HEK293T (cell line): ENCODE results near the gene GID8.
A peak's percentile ranks its signal among the peaks of the same experiment; 100 is the strongest.
"Not testable (repeated sequence)": the region's sequence is repeated elsewhere in the genome, so short reads cannot be mapped to it uniquely, and the experiment has no call there.

Source experiments
- CTCF ChIA-PET: fragments of 350-600 bp; formaldehyde crosslinking; extraction: SDS; loops from one replicate; lab custom pipeline; 2021; ENCODE audit warnings: antibody characterized with exemption, inconsistent platforms; lab: Yijun Ruan, JAX
- POLR2A ChIA-PET: fragments of 350-600 bp; formaldehyde crosslinking; extraction: SDS; loops from one replicate; lab custom pipeline; 2020; ENCODE audit warnings: antibody characterized with exemption, inconsistent platforms; lab: Yijun Ruan, JAX
- DNase-seq: peaks from one replicate; pipeline ENCODE4 v3.0.0; 2012; ENCODE audit warnings: mixed read lengths; ENCODE audit errors: extremely low spot score
- ARNT ChIP-seq: fragments of 450-650 bp; IDR thresholded peaks from 2 replicates; pipeline ENCODE4 v1.6.1; 2017; ENCODE audit warnings: mild to moderate bottlenecking
- BHLHE40 ChIP-seq: fragments of 450-650 bp; IDR thresholded peaks from 2 replicates; pipeline ENCODE4 v1.6.1; 2016; ENCODE audit warnings: mild to moderate bottlenecking, moderate library complexity, borderline replicate concordance
- CTBP1 ChIP-seq: fragments of 450-650 bp; IDR thresholded peaks from 2 replicates; pipeline ENCODE4 v1.6.1; 2016; ENCODE audit warnings: borderline replicate concordance
- ELF4 ChIP-seq: fragments of 450-650 bp; IDR thresholded peaks from 2 replicates; pipeline ENCODE4 v1.6.1; 2017; ENCODE audit warnings: antibody characterized with exemption
- FOXA1 ChIP-seq: fragments of 450-650 bp; IDR thresholded peaks from 2 replicates; pipeline ENCODE4 v1.6.1; 2016; ENCODE audit warnings: mild to moderate bottlenecking
- FOXK2 ChIP-seq: fragments of 450-650 bp; IDR thresholded peaks from 2 replicates; pipeline ENCODE4 v1.6.1; 2016; ENCODE audit warnings: mild to moderate bottlenecking
- FOXM1 ChIP-seq: fragments of 450-650 bp; IDR thresholded peaks from 2 replicates; pipeline ENCODE4 v1.6.1; 2017; ENCODE audit warnings: mild to moderate bottlenecking, borderline replicate concordance
- HDGF ChIP-seq: fragments of 450-650 bp; IDR thresholded peaks from 2 replicates; pipeline ENCODE4 v1.6.1; 2017; ENCODE audit warnings: antibody characterized with exemption, borderline replicate concordance
- L3MBTL2 ChIP-seq: fragments of 450-650 bp; conservative IDR thresholded peaks from 2 replicates; pipeline ENCODE4 v1.6.1; 2016; ENCODE audit warnings: mild to moderate bottlenecking
- LEF1 ChIP-seq: fragments of 450-650 bp; IDR thresholded peaks from 2 replicates; pipeline ENCODE4 v1.6.1; 2017; ENCODE audit warnings: mild to moderate bottlenecking, borderline replicate concordance
- NFRKB ChIP-seq: fragments of 450-650 bp; IDR thresholded peaks from 2 replicates; pipeline ENCODE4 v1.6.1; 2016; ENCODE audit warnings: mild to moderate bottlenecking, moderate library complexity
- SP1 ChIP-seq: fragments of 450-650 bp; IDR thresholded peaks from 2 replicates; pipeline ENCODE4 v1.6.1; 2017
- SUZ12 ChIP-seq: fragments of 450-650 bp; IDR thresholded peaks from 2 replicates; pipeline ENCODE4 v1.6.1; 2016; ENCODE audit warnings: mild to moderate bottlenecking
- TARDBP ChIP-seq: fragments of 450-650 bp; IDR thresholded peaks from 2 replicates; pipeline ENCODE4 v1.6.1; 2016
- ZNF384 ChIP-seq: fragments of 450-650 bp; IDR thresholded peaks from 2 replicates; pipeline ENCODE4 v1.6.1; 2016
- TF ChIP-seq, protein P1 (sequence below): fragments of 450-650 bp; IDR thresholded peaks from 2 replicates; pipeline ENCODE4 v1.6.1; 2016

GID8 gene

DNA sequence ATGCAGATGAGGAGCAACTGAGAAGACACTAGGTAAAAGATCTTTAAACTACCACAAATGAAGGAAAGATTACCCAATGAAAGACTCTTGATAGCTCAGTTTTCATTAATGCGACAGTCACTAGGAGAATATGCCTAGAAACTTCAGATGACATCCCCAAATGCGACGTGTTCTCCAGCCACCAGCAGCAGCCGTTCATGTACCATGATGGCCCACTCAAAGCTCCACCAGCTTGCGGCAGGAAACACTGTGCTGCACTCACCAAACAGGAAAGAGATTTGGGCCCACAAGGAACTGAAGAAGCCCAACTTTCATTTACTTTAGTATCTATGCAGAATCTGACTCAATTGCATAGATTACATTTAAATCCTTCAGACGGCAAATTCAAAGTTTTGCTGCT, 19.1 kb upstream of the GID8 start:
- DNase-seq, result no peak
- POLR2A ChIA-PET, result no interaction called here
- TF ChIP-seq FOXA1 (no peak), TARDBP (no peak), ZNF384 (no peak), CTBP1 (no peak), LEF1 (no peak), SUZ12 (no peak), L3MBTL2 (no peak), ARNT (no peak), FOXM1 (no peak), NFRKB (no peak), FOXK2 (no peak), HDGF (no peak)
- TF ChIP-seq, protein P1, sequence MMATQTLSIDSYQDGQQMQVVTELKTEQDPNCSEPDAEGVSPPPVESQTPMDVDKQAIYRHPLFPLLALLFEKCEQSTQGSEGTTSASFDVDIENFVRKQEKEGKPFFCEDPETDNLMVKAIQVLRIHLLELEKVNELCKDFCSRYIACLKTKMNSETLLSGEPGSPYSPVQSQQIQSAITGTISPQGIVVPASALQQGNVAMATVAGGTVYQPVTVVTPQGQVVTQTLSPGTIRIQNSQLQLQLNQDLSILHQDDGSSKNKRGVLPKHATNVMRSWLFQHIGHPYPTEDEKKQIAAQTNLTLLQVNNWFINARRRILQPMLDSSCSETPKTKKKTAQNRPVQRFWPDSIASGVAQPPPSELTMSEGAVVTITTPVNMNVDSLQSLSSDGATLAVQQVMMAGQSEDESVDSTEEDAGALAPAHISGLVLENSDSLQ, result no peak
- CTCF ChIA-PET, result interaction anchor here (1.4 to 5.5 kb wide), 3 partner anchors 8 to 18 kb away, joined by 3 to 20 read pairs (median 7); partner anchors contain the start of gene DIDO1

- POLR2A ChIA-PET, result no interaction called here
- DNase-seq, result no peak
- CTCF ChIA-PET, result interaction anchor here (0.6 to 5.5 kb wide), 4 partner anchors 13 to 1659 kb away, joined by 4 to 20 read pairs (median 5); no protein-coding TSS in a partner anchor
- TF ChIP-seq ELF4, result no peak
- TF ChIP-seq HDGF, result no peak
- no peak for TF ChIP-seq ZNF384
- no peak for TF ChIP-seq CTBP1
- TF ChIP-seq BHLHE40, result no peak
- TF ChIP-seq TARDBP, result no peak
- TF ChIP-seq FOXM1, result no peak
- TF ChIP-seq, protein P1, result no peak
- TF ChIP-seq FOXK2, result no peak
- TF ChIP-seq L3MBTL2, result no peak
- no peak for TF ChIP-seq ARNT
- no peak for TF ChIP-seq SP1
- TF ChIP-seq FOXA1, result no peak
- no peak for TF ChIP-seq LEF1
- no peak for TF ChIP-seq NFRKB
- no peak for TF ChIP-seq SUZ12
Observed at GRCh38 chr20:62920039-62920645, 17.8 kb upstream of the GID8 start.

GRCh38 chr20:62921119-62921687, 16.7 kb upstream of the GID8 start:
- CTCF ChIA-PET, result interaction anchor here (0.6 to 1.1 kb wide), 5 partner anchors 18 to 297 kb away, joined by 3 to 5 read pairs (median 3); no protein-coding TSS in a partner anchor
- POLR2A ChIA-PET, result no interaction called here
- TF ChIP-seq, protein P1, result peak; percentile 57
- no peak for TF ChIP-seq ZNF384
- DNase-seq, result peak; percentile 75

DNA sequence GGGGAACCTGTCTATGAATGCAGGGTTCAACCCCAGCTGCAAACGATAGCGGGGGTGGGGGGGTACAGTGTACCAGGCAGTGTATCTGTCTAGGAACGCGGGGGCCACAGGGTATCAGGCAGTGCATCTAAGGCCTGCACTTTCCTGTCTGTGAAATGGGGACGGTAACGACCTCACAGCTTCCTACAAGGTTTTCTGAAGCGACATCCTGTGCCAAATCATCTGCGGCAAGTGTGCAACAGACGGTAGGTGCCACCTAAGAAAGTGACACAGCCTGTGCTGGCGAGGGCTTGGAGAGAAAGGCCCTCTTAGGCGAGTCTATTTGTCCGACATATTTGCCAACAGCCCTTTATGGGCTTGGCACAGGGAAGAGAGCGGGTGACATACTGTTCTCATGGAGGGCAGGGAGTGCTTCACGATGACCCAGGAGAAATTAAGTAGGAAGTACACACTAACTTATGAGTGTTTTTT, 15.5 kb upstream of the GID8 start:
- no peak for DNase-seq
- ChIA-PET POLR2A (interaction anchor here (6.5 kb wide), 1 partner anchor 14 kb away, joined by 50 read pairs; the partner anchor contains the start of gene GID8), CTCF (no interaction called here)
- TF ChIP-seq ARNT (no peak), CTBP1 (no peak)

DNA sequence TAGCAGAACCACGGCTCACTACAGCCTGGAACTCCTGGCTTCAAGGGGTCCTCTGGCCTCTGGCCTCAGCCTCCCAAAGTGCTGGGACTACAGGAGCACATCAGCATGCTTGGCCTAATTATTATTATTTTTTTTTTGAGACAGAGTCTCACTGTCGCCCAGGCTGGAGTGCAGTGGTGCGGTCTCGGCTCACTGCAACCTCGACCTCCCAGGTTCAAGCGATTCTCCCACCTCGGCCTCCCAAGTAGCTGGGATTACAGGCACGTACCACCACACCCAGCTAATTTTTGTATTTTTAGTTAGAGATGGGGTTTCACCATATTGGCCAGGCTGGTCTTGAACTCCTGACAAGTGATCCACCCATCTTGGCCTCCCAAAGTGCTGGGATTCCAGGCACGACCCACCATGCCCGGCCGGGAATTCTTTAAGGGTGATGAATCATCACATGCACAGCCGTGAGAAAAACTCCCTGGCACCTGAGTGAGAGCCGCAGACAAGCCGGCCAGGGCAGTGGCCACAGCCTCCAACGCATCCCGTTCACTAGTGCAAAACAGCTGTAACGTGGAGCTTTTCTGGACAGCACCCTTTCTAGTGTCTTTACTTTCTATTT, 14.8 kb upstream of the GID8 start:
- POLR2A ChIA-PET, result interaction anchor here (6.5 kb wide), 1 partner anchor 13 kb away, joined by 50 read pairs; the partner anchor contains the start of gene GID8
- DNase-seq, result not testable (repeated sequence)
- CTCF ChIA-PET, result interaction anchor here (1.0 kb wide), 1 partner anchor 16 kb away, joined by 4 read pairs; no protein-coding TSS in a partner anchor

- no peak for DNase-seq
- POLR2A ChIA-PET, result interaction anchor here (0.9 to 6.5 kb wide), 2 partner anchors 13 to 20 kb away, joined by 3 to 50 read pairs; partner anchors contain the start of gene GID8
- CTCF ChIA-PET, result interaction anchor here (1.0 kb wide), 1 partner anchor 16 kb away, joined by 4 read pairs; no protein-coding TSS in a partner anchor
Observed at GRCh38 chr20:62923669-62924441, 14.1 kb upstream of the GID8 start.

More at GRCh38 chr20:62923669-62924441, 14.1 kb upstream of the GID8 start:
- no peak for TF ChIP-seq FOXM1
- TF ChIP-seq SP1, result no peak
- TF ChIP-seq TARDBP, result no peak
